Mucosa of descending colon (tissue), 3 donors: ENCODE measurements around the gene PLOD3. TPM values are rescaled to one million over a fixed set of nuclear protein-coding genes. Genes with fewer than 3 reads are reported as not detected.
"Not testable (repeated sequence)": the region's sequence is repeated elsewhere in the genome, so short reads cannot be mapped to it uniquely, and the experiment has no call there.

ENCODE experiments used
- ATAC-seq: fragments of 200-7000 bp; cut with Tn5 transposase; one replicate; pipeline ENCODE4 v1.9.1; 2020; ENCODE audit warnings: mild to moderate bottlenecking, moderate library complexity
- DNase-seq, 3 donors: peaks; one replicate each; pipeline ENCODE4 v3.0.0-alpha.2; 2020
- H3K36me3 ChIP-seq: fragments of 200-600 bp; one replicate; pipeline ENCODE4 v1.8.0; 2021; ENCODE audit warnings: low read depth, mild to moderate bottlenecking
- H3K4me1 ChIP-seq: fragments of 200-600 bp; one replicate; pipeline ENCODE4 v1.8.0; 2021; ENCODE audit warnings: low read depth, mild to moderate bottlenecking
- H3K4me3 ChIP-seq: fragments of 200-600 bp; one replicate; pipeline ENCODE4 v1.8.0; 2021; ENCODE audit warnings: mild to moderate bottlenecking
- H3K9me3 ChIP-seq: fragments of 200-600 bp; one replicate; pipeline ENCODE4 v1.8.0; 2021; ENCODE audit warnings: mild to moderate bottlenecking
- CTCF ChIP-seq: fragments of 200-600 bp; IDR thresholded peaks from one replicate; pipeline ENCODE4 v1.8.0; 2022; ENCODE audit warnings: antibody characterized with exemption, mild to moderate bottlenecking
- intact Hi-C, 2 donors: fragments of 100-400 bp; cut with DNase I in 1 of 2; cut with micrococcal nuclease in 1 of 2; formaldehyde crosslinking; loops; one replicate each; pipeline versions ENCODE4 v1.11.0 to v1.11.1; 2022; cut with DNase I, micrococcal nuclease
- long read RNA-seq, 2 donors: library from polyadenylated mRNA; unstranded; transcript quantifications; one replicate each; pipeline ENCODE4 v2.0.0, GENCODE V29; 2019 to 2021
- total RNA-seq, 3 donors: library from RNA; stranded (reverse); fragmentation: NEBNext Ultra II Directional in 2 of 3; extraction: Animal tissue kit (Norgen Biotek cat#: 25700) in 2 of 3; gene quantifications; one replicate each; pipeline versions ENCODE4 v1.2.1 to v1.2.4, GENCODE V29; 2021 to 2023
- donor health status: DM: no; HTN: no; CAD: no; lungs with moderate emphysema.
- donor health status: DM: no; HTN: no; CAD: no.
- donor health status: DM: no; HTN: yes; CAD: no.

The PLOD3 gene, protein sequence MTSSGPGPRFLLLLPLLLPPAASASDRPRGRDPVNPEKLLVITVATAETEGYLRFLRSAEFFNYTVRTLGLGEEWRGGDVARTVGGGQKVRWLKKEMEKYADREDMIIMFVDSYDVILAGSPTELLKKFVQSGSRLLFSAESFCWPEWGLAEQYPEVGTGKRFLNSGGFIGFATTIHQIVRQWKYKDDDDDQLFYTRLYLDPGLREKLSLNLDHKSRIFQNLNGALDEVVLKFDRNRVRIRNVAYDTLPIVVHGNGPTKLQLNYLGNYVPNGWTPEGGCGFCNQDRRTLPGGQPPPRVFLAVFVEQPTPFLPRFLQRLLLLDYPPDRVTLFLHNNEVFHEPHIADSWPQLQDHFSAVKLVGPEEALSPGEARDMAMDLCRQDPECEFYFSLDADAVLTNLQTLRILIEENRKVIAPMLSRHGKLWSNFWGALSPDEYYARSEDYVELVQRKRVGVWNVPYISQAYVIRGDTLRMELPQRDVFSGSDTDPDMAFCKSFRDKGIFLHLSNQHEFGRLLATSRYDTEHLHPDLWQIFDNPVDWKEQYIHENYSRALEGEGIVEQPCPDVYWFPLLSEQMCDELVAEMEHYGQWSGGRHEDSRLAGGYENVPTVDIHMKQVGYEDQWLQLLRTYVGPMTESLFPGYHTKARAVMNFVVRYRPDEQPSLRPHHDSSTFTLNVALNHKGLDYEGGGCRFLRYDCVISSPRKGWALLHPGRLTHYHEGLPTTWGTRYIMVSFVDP
- total RNA-seq, result 10 to 100 TPM; 72.9 to 91.8 (median 87.2) TPM
- long read RNA-seq, donor 1, transcript PLOD3-201 (19 exons, 2,920 nt), result major isoform, 48 of 91 reads
- long read RNA-seq, donor 1, partial matches to known transcripts, result 35 of 91 reads
- long read RNA-seq, donor 1, other reads (novel, unspliced or antisense), result 7 of 91 reads
- long read RNA-seq, donor 2, transcript PLOD3-201 (19 exons, 2,920 nt), result major isoform, 11 of 19 reads
- long read RNA-seq, donor 2, partial matches to known transcripts, result 5 of 19 reads
- long read RNA-seq, donor 2, other reads (novel, unspliced or antisense), result 3 of 19 reads

DNA sequence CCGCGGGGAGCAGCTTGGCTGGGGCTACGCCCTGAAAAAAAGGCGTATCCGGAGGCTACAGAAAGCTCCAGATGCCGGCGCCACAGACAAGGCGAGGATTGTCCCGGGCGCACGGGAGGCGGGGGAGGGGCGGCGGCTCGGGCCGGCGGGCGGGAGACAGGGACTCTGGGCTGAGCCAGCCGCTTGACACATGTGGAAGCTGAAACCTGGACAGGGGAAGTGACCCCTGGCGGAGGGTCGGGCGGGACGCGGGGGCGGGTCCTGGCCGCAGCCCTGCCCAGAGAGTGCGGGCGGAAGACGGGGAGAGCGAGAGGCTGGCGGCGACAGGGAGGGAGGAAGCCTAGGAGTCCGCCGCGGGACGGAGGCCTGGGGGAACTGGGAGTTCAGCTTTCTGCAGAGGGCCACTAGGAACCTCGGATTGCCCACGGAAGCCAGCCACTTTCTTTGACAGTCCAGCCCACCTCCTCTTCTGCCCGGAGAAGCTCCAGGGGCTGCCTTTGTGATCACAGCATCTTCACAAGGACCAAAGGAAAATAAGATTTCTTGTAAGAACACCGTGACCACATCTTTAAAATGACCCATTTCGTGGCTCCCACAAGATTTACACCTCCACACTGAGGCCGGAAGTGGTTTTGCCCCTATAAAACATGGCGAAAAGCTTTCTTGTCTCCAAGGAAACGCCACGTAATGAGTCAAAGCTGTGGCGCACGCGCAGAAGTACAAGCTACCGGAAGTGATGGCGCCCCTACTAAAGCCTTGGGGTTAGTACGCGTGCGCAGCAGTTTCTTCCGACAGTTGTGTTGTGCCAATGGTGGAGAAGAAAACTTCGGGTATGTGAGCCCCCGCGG lies at the start of gene PLOD3, which contains the start of gene ZNHIT1:
TSS of gene PLOD3 (minus strand) at position 194 of the 848 bp plus-strand sequence. CDS start 307 bp downstream, outside the sequence.
TSS of gene ZNHIT1 (plus strand) at position 778 of the 848 bp plus-strand sequence. CDS start at position 809, 31 bp downstream.
- intact Hi-C loops, result no loop called here
- DNase-seq, result peak; percentile 95 to 99 (median 98)
- peak within 1 kb of the TSS; percentile 54 for H3K4me3 ChIP-seq
- no peaks in the 10 kb centered on the region for H3K9me3 ChIP-seq
- no peak for TF ChIP-seq CTCF
- H3K36me3 ChIP-seq, result peaks cover 4% of the 10 kb centered on the region
- peak; percentile 87 for ATAC-seq
- H3K4me1 ChIP-seq, result peaks cover 25% of the 10 kb centered on the region

DNA sequence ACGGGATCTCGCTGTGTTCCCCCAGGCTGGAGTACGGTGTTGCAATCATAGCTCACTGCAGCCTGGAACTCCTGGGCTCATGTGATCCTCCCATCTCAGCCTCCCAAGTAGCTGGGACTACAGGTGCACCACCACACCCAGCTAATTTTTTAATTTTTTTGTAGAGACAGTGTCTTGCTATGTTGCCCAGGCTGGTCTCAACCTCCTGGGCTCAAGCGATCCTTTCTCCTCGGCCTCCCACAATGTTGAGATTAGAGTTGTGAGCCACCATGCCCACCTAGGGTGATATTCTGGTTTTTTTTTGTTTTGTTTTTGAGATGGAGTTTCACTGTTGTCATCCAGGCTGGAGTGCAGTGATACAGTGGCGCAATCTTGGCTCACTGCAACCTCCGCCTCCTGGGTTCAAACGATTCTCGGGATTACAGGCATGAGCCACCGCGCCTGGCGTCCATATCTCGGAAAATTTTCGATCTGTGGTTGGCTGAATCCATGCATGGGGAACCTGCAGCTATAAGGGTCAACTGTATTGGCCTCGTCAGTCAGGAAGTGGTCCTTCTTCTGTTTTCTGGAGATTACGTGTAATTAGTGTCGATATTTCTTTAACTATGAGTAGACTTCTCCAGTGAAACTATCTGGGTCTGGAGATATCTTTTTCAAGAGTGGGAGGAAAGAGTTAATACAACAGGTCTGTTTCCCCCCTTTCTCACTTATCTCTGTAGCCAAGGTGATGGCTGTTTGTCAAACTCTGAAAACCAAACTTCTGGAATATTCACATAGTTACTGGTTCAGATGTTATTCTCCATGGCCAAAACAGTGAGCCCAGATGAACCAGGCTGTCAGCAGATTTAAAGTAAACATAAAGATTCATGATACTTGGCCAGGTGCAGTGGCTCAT lies 48.5 kb upstream of the PLOD3 start:
- Histone ChIP-seq H3K9me3 (no peaks in the 10 kb centered on the region), H3K4me1 (no peaks in the 10 kb centered on the region), H3K4me3 (no peak overlapping the region), H3K36me3 (no peaks in the 10 kb centered on the region)
- intact Hi-C loops, result no loop called here
- ATAC-seq, result no peak
- no peak for TF ChIP-seq CTCF
- DNase-seq, result peak in 1 of 3 donors; percentile 8

DNA sequence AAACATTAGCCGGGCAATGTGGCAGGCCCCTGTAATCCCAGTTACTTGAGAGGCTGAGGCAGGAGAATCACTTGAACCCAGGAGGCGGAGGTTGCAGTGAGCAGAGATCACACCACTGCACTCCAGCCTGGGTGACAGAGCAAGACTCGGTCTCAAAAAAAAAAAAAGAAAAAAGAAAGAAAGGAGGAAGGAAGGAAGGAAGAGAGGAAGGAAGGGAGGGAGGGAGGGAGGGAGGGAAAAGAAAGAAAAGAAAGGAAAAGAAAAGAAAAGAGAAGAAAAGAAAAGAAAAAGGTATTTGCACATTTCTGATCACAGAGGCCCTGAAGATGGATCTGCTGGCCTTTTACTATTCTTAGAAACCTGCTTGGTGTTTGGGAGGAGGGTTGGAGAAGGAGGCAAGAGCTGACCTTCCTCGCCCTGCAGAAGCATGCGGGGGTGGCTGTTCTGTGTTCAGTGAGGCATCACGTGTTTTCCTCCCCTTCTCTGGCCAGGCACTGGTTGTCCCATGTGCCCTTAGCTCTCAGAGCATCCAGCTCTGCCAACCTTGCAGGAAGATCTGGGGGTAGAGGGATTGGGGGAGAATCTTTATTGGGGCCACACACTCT lies 46.8 kb upstream of the PLOD3 start:
- ATAC-seq, H3K9me3 ChIP-seq, H3K4me1 ChIP-seq, H3K4me3 ChIP-seq, H3K36me3 ChIP-seq, intact Hi-C loops: not testable (repeated sequence)
- DNase-seq, result peak in 1 of 3 donors; percentile 31

DNA sequence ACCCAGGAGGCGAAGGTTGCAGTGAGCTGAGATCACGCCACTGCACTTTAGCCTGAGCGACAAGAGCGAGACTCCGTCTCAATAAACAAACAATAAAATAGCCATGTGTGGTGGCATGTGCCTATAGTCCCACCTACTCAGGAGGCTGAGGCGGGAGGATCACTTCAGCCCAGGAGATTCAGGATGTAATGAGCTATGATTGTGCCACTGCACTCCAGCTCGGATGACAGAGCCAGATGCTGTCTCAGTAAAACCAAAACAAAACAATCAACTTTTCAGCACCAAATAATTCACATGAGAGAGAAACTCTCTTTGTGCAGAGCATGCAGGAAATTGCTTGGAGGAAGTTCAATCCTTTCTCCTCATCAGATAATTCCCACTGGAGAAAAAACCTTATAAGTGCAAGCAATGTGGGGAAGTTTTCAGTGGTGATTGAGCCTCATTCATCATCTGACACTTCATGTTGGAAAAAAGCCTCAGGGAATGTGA lies 40.9 kb upstream of the PLOD3 start:
- no peak for DNase-seq
- H3K4me3 ChIP-seq, result no peak overlapping the region
- no peaks in the 10 kb centered on the region for H3K4me1 ChIP-seq
- no peaks in the 10 kb centered on the region for H3K9me3 ChIP-seq
- TF ChIP-seq CTCF, result no peak
- intact Hi-C loops, result no loop called here
- H3K36me3 ChIP-seq, result no peaks in the 10 kb centered on the region
- peak; percentile 68 for ATAC-seq

- intact Hi-C loops, result no loop called here
- H3K4me1 ChIP-seq, result peaks cover 13% of the 10 kb centered on the region
- ATAC-seq (no peak), DNase-seq (no peak)
- no peaks in the 10 kb centered on the region for H3K36me3 ChIP-seq
- no peaks in the 10 kb centered on the region for H3K9me3 ChIP-seq
- TF ChIP-seq CTCF, result no peak
- no peak overlapping the region for H3K4me3 ChIP-seq
These were observed 38.4 kb upstream of the PLOD3 start for GRCh38 chr7:101255796-101256195.

GRCh38 chr7:101253199-101253598 lies 35.8 kb upstream of the PLOD3 start:
- ATAC-seq, DNase-seq, H3K36me3 ChIP-seq, H3K9me3 ChIP-seq, intact Hi-C loops, H3K4me3 ChIP-seq: not testable (repeated sequence)
- peaks cover 18% of the 10 kb centered on the region for H3K4me1 ChIP-seq
